GM12878 (cell line): ENCODE results near the gene LST1. TPM values are rescaled to one million over a fixed set of nuclear protein-coding genes. Genes with fewer than 3 reads are reported as not detected.
A peak's percentile ranks its signal among the peaks of the same experiment; 100 is the strongest.

Experiments used
- ATF7 ChIP-seq: fragments of 450-650 bp; IDR thresholded peaks from 2 replicates; pipeline ENCODE4 v1.6.1; 2016; ENCODE audit warnings: low read depth, mild to moderate bottlenecking
- CBFB ChIP-seq: IDR thresholded peaks from 2 replicates; pipeline ENCODE4 v1.6.1; 2016; ENCODE audit warnings: antibody characterized with exemption, low read depth
- CEBPZ ChIP-seq: fragments of 150-350 bp; IDR thresholded peaks from 2 replicates; pipeline ENCODE4 v1.6.1; 2016; ENCODE audit warnings: low read depth, low read length
- CHD2 ChIP-seq: IDR thresholded peaks from 2 replicates; pipeline ENCODE4 v1.6.1; 2011; ENCODE audit warnings: low read depth, low read length, improper control_type of control experiment, borderline replicate concordance
- E2F4 ChIP-seq: IDR thresholded peaks from 2 replicates; pipeline ENCODE4 v1.6.1; 2012; ENCODE audit warnings: low read depth, low read length, improper control_type of control experiment
- FOXM1 ChIP-seq: IDR thresholded peaks from 2 replicates; pipeline ENCODE4 v1.6.1; 2012; ENCODE audit warnings: low read depth, mild to moderate bottlenecking, inconsistent platforms, low read length, moderate library complexity
- MEF2B ChIP-seq: fragments of 450-650 bp; IDR thresholded peaks from 2 replicates; pipeline ENCODE4 v1.6.1; 2018; ENCODE audit warnings: mild to moderate bottlenecking, moderate library complexity; ENCODE audit not compliant: partially characterized antibody, poor library complexity, severe bottlenecking
- MYC ChIP-seq: IDR thresholded peaks from 2 replicates; pipeline ENCODE4 v1.6.1; 2011; ENCODE audit warnings: mild to moderate bottlenecking, low read length, moderate library complexity, inconsistent platforms; ENCODE audit not compliant: insufficient read depth, insufficient replicate concordance, insufficient read length, severe bottlenecking
- RAD21 ChIP-seq: IDR thresholded peaks from 2 replicates; pipeline ENCODE4 v1.6.1; 2011; ENCODE audit warnings: mild to moderate bottlenecking, low read depth, low read length, moderate library complexity; ENCODE audit not compliant: insufficient read depth
- RB1 ChIP-seq: fragments of 450-650 bp; formaldehyde crosslinking; IDR thresholded peaks from 2 replicates; pipeline ENCODE4 v1.6.1; 2017; ENCODE audit warnings: mild to moderate bottlenecking, borderline replicate concordance
- SMC3 ChIP-seq: IDR thresholded peaks from 2 replicates; pipeline ENCODE4 v1.6.1; 2011; ENCODE audit warnings: low read length, improper control_type of control experiment, borderline replicate concordance
- SP1 ChIP-seq: IDR thresholded peaks from one replicate; pipeline ENCODE4 v1.6.1; 2011; ENCODE audit warnings: low read depth, low read length
- TCF7 ChIP-seq: IDR thresholded peaks from 2 replicates; pipeline ENCODE4 v1.6.1; 2014; ENCODE audit warnings: antibody characterized with exemption, borderline replicate concordance
- polyA plus RNA-seq, 11 experiments: library from polyadenylated mRNA; depleted of rRNA in 4 of 11; unstranded in 6 of 11; stranded (reverse) in 5 of 11; fragments of >200 nt; fragmentation: Nextera tagmentation in 4 of 11; fragmentation: Illumina TruSeq in 1 of 11; extraction: Ambion mirVana in 4 of 11; extraction: Trizol in 1 of 11; gene quantifications; 1 replicate in 1 of 11; 2 replicates in 10 of 11; pipeline versions ENCODE4 v1.2.1 to v1.2.3, GENCODE V29; 2011 to 2016; ENCODE audit warnings: inconsistent platforms in 2 of 11, missing spikeins in 2 of 11, low read depth in 1 of 11
- total RNA-seq, 4 experiments: library from RNA; depleted of rRNA in 3 of 4; stranded (reverse); fragments of >200 nt in 3 of 4; fragmentation: Illumina TruSeq in 1 of 4; extraction: Trizol in 1 of 4; gene quantifications; 2 replicates each; pipeline versions ENCODE4 v1.2.1 to v1.2.3, GENCODE V29; 2013 to 2021
- TF ChIP-seq, protein P1 (sequence below): fragments of 450-650 bp; formaldehyde crosslinking; IDR thresholded peaks from 2 replicates; pipeline ENCODE4 v1.4.0; 2022; ENCODE audit warnings: mild to moderate bottlenecking, moderate library complexity
- TF ChIP-seq, protein P2 (sequence below): fragments of 450-650 bp; IDR thresholded peaks from 2 replicates; pipeline ENCODE4 v1.6.1; 2017; ENCODE audit warnings: borderline replicate concordance
- TF ChIP-seq, protein P3 (sequence below): fragments of 150-350 bp; IDR thresholded peaks from 2 replicates; pipeline ENCODE4 v1.6.1; 2014; ENCODE audit warnings: mild to moderate bottlenecking, low read depth, low read length

Gene LST1
- total and polyA plus RNA-seq, 10 of the 15 experiments (the other 5 are each of a cell fraction or from before 2014, with no cell fraction given) = 4.1 to 35.5 (median 16.4) TPM

DNA sequence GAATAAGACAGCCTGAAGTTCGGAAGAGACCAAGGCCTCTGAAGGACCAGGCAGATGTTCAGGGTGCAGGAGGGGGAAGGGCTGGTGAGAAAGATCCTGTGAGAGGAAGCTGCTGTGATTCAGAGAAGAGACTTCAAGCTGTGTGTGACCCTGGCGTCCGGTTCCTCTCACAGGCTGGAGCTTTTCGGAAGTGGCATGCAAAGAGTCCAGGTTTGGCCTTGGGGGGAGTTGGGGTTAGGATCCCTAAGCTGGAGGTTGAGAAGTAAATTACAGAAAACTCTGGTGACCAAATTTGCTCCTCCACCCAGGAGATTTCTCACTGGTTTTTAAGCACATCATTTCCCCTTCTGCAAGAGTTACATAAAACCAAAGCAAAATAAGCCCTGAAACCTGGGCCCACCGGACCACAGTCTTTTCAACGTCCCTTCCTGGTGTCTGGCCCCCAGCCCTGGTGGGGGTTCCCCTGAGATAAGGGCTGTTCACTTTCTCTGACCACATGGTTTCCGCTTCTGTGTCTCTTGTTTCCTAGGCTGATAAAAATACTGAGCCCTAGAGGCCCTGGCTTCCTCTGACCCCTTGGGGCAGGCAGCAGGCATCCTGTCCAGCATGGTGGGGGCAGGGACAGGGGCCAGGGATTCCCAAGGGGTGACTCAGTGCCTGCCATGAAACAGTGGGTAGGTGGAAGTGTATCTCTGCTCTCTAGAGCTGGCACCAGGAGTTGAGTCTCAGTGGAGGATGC lies 25.9 kb upstream of the LST1 start (continued):
- TF ChIP-seq CBFB (peak; percentile 91), CEBPZ (no peak), ATF7 (peak; percentile 64), RAD21 (peak; percentile 1; the same call in 1 of the 2 replicates), MYC (no peak), MEF2B (peak; percentile 86), SMC3 (peak; percentile 30; the same call in 1 of the 2 replicates), CHD2 (peak; percentile 73), TCF7 (no peak), RB1 (no peak; the same call in 1 of the 2 replicates), FOXM1 (peak; percentile 81; the same call in 1 of the 2 replicates), SP1 (peak; percentile 60), E2F4 (no peak)
- TF ChIP-seq, protein P1, sequence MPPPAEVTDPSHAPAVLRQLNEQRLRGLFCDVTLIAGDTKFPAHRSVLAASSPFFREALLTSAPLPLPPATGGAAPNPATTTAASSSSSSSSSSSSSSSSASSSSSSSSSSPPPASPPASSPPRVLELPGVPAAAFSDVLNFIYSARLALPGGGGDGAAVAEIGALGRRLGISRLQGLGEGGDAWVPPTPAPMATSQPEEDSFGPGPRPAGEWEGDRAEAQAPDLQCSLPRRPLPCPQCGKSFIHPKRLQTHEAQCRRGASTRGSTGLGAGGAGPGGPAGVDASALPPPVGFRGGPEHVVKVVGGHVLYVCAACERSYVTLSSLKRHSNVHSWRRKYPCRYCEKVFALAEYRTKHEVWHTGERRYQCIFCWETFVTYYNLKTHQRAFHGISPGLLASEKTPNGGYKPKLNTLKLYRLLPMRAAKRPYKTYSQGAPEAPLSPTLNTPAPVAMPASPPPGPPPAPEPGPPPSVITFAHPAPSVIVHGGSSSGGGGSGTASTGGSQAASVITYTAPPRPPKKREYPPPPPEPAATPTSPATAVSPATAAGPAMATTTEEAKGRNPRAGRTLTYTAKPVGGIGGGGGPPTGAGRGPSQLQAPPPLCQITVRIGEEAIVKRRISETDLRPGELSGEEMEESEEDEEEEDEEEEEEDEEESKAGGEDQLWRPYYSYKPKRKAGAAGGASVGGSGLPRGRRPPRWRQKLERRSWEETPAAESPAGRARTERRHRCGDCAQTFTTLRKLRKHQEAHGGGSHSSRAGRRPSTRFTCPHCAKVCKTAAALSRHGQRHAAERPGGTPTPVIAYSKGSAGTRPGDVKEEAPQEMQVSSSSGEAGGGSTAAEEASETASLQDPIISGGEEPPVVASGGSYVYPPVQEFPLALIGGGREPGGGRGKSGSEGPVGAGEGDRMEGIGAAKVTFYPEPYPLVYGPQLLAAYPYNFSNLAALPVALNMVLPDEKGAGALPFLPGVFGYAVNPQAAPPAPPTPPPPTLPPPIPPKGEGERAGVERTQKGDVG (CRISPR knock-in tag) = no peak
- TF ChIP-seq, protein P2, sequence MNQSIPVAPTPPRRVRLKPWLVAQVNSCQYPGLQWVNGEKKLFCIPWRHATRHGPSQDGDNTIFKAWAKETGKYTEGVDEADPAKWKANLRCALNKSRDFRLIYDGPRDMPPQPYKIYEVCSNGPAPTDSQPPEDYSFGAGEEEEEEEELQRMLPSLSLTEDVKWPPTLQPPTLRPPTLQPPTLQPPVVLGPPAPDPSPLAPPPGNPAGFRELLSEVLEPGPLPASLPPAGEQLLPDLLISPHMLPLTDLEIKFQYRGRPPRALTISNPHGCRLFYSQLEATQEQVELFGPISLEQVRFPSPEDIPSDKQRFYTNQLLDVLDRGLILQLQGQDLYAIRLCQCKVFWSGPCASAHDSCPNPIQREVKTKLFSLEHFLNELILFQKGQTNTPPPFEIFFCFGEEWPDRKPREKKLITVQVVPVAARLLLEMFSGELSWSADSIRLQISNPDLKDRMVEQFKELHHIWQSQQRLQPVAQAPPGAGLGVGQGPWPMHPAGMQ = no peak
- TF ChIP-seq, protein P3, sequence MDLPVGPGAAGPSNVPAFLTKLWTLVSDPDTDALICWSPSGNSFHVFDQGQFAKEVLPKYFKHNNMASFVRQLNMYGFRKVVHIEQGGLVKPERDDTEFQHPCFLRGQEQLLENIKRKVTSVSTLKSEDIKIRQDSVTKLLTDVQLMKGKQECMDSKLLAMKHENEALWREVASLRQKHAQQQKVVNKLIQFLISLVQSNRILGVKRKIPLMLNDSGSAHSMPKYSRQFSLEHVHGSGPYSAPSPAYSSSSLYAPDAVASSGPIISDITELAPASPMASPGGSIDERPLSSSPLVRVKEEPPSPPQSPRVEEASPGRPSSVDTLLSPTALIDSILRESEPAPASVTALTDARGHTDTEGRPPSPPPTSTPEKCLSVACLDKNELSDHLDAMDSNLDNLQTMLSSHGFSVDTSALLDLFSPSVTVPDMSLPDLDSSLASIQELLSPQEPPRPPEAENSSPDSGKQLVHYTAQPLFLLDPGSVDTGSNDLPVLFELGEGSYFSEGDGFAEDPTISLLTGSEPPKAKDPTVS = no peak
